Ureter (tissue), 1 donor: Measurements from ENCODE around the gene LGR5. TPM values are rescaled to one million over a fixed set of nuclear protein-coding genes. Genes with fewer than 3 reads are reported as not detected.

Experiments used
- DNase-seq: peaks from one replicate; pipeline ENCODE4 v3.0.0-alpha.2; 2020; ENCODE audit warnings: low spot score
- total RNA-seq: library from RNA; stranded (reverse); gene quantifications from one replicate; pipeline ENCODE4 v1.2.4, GENCODE V29; 2023
- donor health status: DM: yes; HTN: yes; CAD: no.

LGR5 gene
- total RNA-seq, result 1.6 TPM

DNA sequence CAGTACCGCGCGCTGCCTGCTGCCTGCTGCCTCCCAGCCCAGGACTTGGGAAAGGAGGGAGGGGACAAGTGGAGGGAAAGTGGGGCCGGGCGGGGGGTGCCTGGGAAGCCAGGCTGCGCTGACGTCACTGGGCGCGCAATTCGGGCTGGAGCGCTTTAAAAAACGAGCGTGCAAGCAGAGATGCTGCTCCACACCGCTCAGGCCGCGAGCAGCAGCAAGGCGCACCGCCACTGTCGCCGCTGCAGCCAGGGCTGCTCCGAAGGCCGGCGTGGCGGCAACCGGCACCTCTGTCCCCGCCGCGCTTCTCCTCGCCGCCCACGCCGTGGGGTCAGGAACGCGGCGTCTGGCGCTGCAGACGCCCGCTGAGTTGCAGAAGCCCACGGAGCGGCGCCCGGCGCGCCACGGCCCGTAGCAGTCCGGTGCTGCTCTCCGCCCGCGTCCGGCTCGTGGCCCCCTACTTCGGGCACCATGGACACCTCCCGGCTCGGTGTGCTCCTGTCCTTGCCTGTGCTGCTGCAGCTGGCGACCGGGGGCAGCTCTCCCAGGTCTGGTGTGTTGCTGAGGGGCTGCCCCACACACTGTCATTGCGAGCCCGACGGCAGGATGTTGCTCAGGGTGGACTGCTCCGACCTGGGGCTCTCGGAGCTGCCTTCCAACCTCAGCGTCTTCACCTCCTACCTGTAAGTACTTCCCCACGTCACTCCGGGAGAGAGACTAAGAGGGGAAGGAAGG lies at the start of gene LGR5:
Gene LGR5, plus strand, starts transcription at position 186 of the 732 bp plus-strand sequence. Its CDS starts 283 bp downstream, at position 469.
- DNase-seq, result no peak

DNA sequence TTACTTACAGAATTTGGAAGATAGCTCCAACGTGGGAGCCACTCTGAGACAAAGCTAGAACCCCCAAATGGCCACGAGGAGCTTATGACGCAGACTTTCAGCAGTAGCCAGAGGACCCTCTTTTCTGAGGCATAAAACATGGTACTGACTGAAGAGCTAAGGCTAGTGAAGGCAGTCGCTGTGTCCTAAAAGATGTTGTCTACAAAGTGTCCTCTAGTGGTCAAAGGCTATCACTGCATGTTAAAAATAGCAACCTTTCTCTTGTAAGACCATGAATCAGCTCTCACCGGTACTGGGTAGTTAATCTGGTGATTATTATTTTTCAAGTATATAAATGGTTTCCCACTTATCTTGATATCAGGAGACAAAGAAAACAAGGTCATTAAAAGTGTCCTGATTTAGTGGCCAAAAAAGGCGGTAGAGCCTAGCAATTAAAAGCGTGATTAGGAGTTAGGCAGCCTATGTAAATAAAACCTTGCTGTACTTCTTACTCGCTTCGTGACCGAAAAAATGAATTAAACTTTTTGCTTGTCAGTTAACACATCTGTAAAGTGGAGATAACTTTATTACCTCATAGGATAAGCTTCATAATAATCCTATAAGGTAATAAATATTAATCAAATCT lies 47.0 kb upstream of the LGR5 start:
- DNase-seq, result no peak

GRCh38 chr12:71393625-71394024 lies 46.0 kb upstream of the LGR5 start:
- DNase-seq, result no peak

GRCh38 chr12:71397433-71397954 lies 42.1 kb upstream of the LGR5 start:
- DNase-seq, result no peak

- no peak for DNase-seq
Observed at GRCh38 chr12:71399197-71399596, 40.4 kb upstream of the LGR5 start.

DNA sequence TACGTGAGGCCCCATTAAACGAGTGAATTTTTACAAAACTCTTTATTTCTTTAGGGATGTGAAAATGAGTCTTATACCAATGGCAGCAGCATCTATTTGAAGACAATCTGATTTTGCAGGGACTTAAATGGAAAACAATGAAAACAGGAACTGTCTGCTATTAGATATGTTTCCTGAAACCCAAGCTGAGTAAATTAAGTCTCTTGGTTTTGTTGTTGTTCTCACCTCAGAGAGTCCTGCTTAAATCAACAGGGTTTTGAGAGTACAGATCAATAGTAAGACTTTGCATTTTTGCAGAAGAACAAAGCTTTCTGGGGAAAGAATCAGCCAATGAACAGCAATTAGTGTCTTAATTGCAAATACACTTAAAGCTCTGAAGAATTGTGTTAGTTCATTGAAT lies 39.1 kb upstream of the LGR5 start:
- DNase-seq, result no peak

- no peak for DNase-seq
Observed at GRCh38 chr12:71405884-71406283, 33.7 kb upstream of the LGR5 start.

DNA sequence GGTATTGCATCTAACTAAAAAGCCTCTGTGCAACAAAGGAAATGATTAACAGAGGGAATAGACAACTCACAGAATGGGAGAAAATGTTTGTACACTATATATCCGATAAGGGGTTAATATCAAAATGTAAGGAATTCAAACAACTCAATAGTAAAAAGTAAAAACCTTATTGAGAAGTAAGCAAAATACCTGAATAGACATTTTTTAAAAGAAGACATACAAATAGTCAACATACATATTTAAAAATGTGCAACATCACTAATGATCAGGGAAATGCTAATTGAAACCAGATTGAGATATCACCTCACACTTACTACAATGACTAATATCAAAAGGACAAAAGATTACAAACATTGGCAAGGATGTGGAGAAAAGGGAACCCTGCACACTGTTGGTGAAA lies 31.9 kb upstream of the LGR5 start:
- no peak for DNase-seq

- DNase-seq, result no peak
Observed at GRCh38 chr12:71410844-71411243, 28.8 kb upstream of the LGR5 start.

- no peak for DNase-seq
Observed at GRCh38 chr12:71411635-71412034, 28.0 kb upstream of the LGR5 start.

GRCh38 chr12:71415336-71416231 lies 24.0 kb upstream of the LGR5 start:
- no peak for DNase-seq

GRCh38 chr12:71417181-71417580 lies 22.4 kb upstream of the LGR5 start:
- no peak for DNase-seq

GRCh38 chr12:71420775-71421406 lies 18.7 kb upstream of the LGR5 start:
- no peak for DNase-seq

- no peak for DNase-seq
Observed at GRCh38 chr12:71425568-71426299, 13.9 kb upstream of the LGR5 start.

DNA sequence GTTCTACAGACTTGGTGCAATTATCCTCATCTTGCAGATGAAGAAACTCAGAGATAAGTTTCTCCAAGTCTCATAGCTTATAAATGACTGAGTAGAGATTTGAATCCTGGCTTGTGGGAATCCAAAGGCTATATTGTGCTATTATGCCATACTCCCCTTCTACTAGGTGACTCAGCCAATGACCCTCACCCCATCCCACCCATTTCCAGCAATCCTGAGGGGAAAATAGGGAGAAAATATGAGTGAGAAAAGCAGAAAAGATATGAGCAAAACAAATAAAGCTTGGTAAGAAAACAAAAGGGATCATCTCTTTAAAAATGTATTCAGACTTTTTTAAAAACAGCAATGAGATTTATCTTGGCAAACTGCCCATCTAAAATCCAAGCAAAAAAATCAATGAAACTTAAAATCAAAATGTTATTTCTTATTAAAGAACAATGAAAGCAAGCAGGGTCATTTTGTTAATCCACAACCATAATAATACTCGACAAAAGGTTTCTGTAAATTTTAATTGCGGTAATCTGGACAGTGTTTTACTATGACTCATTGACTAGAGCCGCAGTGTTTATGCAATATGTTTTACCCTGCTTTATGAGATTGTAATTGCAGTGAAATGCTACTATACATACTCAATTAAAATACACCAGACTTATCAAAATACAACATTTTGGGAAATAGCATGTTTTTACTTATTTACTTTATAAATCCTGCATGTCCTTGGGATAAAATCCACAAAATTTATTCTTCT lies 13.1 kb upstream of the LGR5 start:
- DNase-seq, result no peak

GRCh38 chr12:71430756-71431155 lies 8.8 kb upstream of the LGR5 start:
- DNase-seq, result no peak

DNA sequence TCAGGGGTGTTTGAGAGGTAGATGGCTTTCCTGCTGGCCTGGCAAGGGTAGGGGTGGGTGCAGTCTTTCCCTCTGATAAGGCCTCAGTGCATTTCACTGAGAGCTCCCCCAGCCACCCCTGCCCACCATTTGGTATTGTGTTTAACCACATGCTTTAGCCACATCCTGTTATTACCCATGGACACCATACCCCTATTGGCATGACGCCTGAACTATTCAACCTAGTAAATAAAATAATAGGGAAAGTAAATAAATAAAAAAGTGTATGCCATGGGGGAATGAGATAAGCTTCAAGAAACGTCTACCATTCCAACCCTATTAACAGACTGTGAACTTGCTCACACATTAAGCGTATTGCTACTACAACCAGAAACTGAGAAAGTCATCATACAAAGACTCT lies 7.6 kb upstream of the LGR5 start:
- DNase-seq, result no peak

DNA sequence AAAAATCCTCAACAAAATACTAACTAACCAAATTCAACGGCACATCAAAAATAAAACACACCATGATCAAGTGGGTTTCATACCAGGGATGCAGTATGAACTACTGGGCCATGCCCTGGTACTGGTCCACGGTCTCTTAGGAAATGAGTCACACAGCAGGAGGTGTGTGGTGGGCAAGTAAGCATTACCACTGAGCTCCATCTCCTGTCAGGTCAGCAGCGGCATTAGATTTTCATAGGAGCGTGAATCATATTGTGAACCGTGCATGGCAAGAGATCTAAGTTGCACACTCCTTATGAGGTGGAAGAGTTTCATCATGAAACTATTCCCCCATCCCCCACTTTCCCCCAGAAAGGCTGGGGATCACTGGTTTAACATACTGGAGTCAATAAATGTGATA lies 6.7 kb upstream of the LGR5 start:
- no peak for DNase-seq

GRCh38 chr12:71436696-71437095 lies 2.9 kb upstream of the LGR5 start:
- DNase-seq, result no peak

DNA sequence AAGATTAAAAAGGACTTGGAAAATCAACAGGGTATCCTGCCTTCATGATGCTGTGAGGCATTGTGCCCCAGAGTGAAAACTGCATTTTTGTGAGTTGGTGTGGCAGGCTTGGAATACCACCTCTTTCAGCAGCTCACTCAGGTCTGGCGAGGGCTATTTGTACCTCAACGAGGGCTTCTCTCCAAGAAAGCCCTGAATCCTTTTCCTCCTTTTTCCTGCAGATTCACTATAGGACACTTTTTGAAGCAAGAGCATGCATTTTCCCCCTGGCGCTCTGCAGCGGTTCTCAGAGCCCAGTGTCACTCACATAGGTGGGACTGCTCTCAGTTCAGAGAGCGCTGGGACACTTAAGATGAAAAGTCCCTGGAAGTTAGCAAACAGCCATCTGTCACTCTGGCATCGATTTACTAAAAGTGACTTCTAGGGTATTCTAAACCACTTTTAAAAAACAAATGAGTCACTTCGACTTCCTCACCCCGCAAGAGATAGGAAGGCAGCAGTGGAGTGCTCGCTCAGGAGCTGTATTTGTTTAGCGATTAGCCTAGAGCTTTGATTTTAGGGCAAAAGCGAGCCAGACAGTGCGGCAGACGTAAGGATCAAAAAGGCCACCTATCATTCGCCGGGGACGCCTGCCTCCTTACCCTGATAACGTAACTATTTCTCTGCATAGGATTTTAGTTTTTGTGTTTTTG lies 782 bp upstream of the LGR5 start:
- DNase-seq, result no peak
